ENCODE measurements around the gene SDHA.

DNA sequence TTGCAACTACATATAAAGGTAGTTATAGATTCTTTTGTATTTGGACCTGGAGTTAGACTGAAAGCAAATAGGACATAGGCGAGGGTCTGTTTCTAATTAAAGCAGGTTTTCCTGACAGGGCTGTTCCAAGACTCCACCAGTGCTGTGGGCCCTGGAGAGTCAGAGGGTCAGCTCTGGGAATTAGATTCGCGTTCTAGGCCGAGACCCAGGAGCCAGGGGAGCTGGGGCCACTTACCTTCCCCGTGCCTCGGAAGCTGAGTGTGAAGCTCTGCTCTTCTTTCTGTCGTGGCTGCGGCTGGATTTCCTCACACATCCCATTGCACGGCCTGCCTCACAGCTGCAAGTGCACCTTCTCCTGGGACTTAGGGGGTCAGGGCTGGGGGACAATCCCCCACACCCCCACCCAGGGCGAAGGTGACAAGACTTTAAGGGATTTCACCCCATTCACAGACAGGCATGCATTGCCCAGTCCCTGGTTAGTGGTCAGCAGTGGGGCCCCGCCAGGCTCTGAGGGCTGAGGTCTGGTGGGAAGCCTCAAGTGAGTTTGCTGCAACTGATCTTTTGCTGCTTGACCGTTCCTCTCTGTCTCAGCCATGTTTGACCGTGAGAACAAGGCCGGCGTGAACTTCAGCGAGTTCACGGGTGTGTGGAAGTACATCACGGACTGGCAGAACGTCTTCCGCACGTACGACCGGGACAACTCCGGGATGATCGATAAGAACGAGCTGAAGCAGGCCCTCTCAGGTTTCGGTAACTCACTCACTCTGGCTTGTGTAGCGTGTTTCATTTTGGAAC is 88.1 kb downstream of the SDHA start:
- TF ChIP-seq EP300 (IDR thresholded peaks at IDR 0.05) = no peak
- TF ChIP-seq, protein P1, sequence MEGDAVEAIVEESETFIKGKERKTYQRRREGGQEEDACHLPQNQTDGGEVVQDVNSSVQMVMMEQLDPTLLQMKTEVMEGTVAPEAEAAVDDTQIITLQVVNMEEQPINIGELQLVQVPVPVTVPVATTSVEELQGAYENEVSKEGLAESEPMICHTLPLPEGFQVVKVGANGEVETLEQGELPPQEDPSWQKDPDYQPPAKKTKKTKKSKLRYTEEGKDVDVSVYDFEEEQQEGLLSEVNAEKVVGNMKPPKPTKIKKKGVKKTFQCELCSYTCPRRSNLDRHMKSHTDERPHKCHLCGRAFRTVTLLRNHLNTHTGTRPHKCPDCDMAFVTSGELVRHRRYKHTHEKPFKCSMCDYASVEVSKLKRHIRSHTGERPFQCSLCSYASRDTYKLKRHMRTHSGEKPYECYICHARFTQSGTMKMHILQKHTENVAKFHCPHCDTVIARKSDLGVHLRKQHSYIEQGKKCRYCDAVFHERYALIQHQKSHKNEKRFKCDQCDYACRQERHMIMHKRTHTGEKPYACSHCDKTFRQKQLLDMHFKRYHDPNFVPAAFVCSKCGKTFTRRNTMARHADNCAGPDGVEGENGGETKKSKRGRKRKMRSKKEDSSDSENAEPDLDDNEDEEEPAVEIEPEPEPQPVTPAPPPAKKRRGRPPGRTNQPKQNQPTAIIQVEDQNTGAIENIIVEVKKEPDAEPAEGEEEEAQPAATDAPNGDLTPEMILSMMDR (IDR thresholded peaks at IDR 0.05) = no peak
